T-helper 2 cell treated with Interferon-gamma antibody and Interleukin-4, amounts not matched to agents 5 μg/mL and 100 μg/mL, for 36 hours (primary cell): ENCODE data around the gene URAD.
"Not testable (repeated sequence)": the region's sequence is repeated elsewhere in the genome, so short reads cannot be mapped to it uniquely, and the experiment has no call there.

Source experiments
- DNase-seq: peaks from one replicate; pipeline ENCODE4 v3.0.0; 2021; ENCODE audit warnings: low spot score
- H3K27ac Mint-ChIP-seq: one replicate; pipeline ENCODE4 v1.8.0; 2021; ENCODE audit warnings: mild to moderate bottlenecking, mixed read lengths
- H3K27me3 Mint-ChIP-seq: one replicate; pipeline ENCODE4 v1.8.0; 2021; ENCODE audit warnings: low read depth, mixed read lengths
- H3K36me3 Mint-ChIP-seq: one replicate; pipeline ENCODE4 v1.8.0; 2021; ENCODE audit warnings: low read depth, mixed read lengths
- H3K4me1 Mint-ChIP-seq: one replicate; pipeline ENCODE4 v1.8.0; 2021; ENCODE audit warnings: low read depth, mixed read lengths
- H3K4me3 Mint-ChIP-seq: one replicate; pipeline ENCODE4 v1.8.0; 2022; ENCODE audit warnings: mild to moderate bottlenecking, moderate library complexity, mixed read lengths
- H3K9me3 Mint-ChIP-seq: one replicate; pipeline ENCODE4 v1.8.0; 2021; ENCODE audit warnings: mixed read lengths

Gene URAD, protein sequence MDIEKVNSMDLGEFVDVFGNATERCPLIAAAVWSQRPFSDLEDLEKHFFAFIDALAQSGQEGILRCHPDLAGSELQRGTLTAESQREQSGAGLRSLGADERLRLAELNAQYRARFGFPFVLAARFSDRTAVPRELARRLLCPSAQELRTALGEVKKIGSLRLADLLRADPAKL

DNA sequence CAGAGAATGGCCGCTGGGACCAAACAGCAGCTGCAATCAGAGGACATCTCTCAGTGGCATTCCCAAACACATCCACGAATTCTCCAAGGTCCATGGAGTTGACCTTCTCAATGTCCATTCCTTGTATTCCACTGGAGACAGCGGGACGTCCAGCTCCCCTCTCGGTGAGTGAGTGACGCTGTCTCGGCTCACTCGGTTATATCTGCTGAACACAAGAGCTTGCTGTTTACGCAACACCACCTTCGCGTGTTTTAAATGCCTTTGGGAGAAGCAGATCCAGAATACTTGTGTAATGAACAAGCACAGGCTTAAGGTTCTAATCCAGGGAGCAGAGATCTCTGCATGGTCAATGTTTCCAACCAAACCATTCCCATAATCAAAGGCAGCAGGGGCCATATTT is at the start of gene URAD:
Gene URAD (minus strand): TSS at position 174 of the 400 bp plus-strand sequence. CDS start 56 bp downstream, at position 118.
- Mint-ChIP-seq H3K27ac (no peak within 1 kb of the TSS), H3K9me3 (no peaks in the 10 kb centered on the region), H3K36me3 (no peaks in the 10 kb centered on the region), H3K4me1 (no peaks in the 10 kb centered on the region), H3K4me3 (no peak within 1 kb of the TSS), H3K27me3 (peaks cover 11% of the 10 kb centered on the region)
- DNase-seq = no peak

DNA sequence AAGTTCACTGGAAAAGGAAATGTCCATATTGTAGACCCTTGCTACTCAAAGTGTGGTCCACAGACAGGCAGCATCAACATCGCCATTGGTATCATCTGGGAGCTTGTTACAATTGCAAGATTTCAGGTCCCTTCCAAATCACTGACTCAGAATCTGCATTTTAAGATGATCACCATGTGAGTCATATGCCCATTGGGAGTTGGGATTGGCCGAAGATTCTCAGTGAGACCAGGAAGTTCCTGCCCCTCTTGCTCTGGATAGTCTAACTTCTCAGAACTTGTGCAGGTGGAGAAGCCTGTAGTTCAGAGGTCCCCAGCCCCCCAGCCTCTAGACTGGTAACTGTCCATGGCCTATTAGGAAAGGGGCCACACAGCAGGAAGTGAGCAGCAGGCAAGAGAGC is 48.9 kb upstream of the URAD start:
- no peaks in the 10 kb centered on the region for H3K9me3 Mint-ChIP-seq
- H3K36me3 Mint-ChIP-seq = no peaks in the 10 kb centered on the region
- H3K27me3 Mint-ChIP-seq = peaks cover 6% of the 10 kb centered on the region
- no peak overlapping the region for H3K27ac Mint-ChIP-seq
- H3K4me3 Mint-ChIP-seq = no peak overlapping the region
- DNase-seq = no peak
- no peaks in the 10 kb centered on the region for H3K4me1 Mint-ChIP-seq

DNA sequence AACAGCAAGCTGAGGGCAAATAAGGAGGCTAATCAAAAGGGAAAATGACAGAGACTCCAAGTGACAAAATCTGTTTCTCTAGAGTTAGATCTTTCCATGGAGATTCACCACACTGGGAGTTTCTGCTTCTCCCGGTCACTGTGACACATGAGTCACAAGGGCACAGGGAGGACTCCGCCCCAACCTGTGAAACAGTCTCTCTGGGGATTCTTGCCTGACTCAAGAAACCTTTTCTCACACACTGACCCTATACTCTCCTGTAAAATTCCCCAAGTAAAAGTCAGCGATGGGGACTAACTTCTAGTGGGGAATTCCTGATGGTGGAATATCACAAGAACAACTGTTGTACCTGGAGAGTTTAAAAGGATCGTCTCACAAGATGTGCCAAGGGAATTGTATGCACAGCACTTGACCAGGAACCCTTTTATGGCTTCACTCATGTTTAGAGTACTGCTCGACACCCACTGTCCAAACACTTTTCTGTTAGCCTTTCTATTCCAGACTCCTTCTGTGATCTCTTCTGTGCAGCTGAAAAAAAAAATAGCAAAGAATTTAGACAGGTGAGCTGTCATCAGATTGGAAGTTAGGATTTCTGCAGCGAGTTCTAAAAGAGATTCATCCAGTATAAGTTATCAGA is 46.8 kb upstream of the URAD start:
- Mint-ChIP-seq H3K27ac (no peak overlapping the region), H3K36me3 (no peaks in the 10 kb centered on the region), H3K4me1 (no peaks in the 10 kb centered on the region), H3K27me3 (peaks cover 9% of the 10 kb centered on the region), H3K4me3 (no peak overlapping the region), H3K9me3 (no peaks in the 10 kb centered on the region)
- no peak for DNase-seq

DNA sequence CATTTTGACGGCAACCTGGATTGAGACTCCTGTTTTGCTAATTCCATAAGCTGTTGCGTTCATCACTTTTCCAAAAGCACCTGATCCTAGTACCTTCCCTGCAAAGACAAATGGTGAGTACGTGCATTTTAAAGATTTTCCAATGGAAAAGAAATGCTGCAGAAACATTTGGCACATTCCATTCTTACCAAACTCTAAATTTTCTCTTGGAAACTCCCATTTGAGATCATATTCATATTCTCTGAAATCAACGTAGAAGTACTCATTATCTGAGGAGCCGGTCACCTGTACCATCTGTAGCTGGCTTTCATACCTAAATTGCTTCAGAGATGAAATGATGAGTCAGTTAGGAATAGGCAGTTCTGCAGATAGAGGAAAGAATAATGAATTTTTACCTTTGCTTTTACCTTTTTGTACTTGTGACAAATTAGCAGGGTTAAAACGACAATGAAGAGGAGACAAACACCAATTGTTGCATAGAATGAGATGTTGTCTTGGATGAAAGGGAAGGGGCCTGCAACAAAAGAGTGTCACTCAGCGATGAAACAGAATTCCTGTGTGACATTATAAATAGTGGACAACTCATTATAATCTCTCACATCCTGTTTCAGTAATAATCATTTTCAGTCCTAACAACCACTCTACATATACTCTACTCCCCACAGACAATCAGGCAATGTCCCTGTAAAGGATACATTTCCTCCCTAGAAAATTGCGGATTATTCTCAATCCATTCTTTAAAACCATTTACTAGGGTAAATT is 45.6 kb upstream of the URAD start:
- no peak overlapping the region for H3K27ac Mint-ChIP-seq
- peaks cover 9% of the 10 kb centered on the region for H3K27me3 Mint-ChIP-seq
- no peak overlapping the region for H3K4me3 Mint-ChIP-seq
- DNase-seq = no peak
- H3K9me3 Mint-ChIP-seq = no peaks in the 10 kb centered on the region
- H3K36me3 Mint-ChIP-seq = no peaks in the 10 kb centered on the region
- no peaks in the 10 kb centered on the region for H3K4me1 Mint-ChIP-seq

DNA sequence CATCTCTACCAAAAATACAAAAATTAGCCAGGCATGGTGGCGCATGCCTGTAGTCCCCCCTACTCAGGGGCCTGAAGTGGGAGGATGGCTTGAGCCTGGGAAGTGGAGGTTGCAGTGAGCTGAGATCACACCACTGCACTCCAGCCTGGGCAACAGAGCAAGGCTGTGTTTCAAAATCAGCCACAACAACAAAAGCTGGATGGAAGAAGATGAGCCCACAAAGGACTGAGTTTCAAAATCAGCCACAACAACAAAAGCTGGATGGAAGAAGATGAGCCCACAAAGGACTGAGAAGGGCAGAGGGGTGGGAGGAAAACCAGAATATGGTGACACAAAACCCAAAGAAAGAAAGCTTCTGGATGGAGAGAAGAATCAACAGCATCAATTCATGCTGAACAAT is 43.9 kb upstream of the URAD start:
- not testable (repeated sequence) for H3K4me3 Mint-ChIP-seq

DNA sequence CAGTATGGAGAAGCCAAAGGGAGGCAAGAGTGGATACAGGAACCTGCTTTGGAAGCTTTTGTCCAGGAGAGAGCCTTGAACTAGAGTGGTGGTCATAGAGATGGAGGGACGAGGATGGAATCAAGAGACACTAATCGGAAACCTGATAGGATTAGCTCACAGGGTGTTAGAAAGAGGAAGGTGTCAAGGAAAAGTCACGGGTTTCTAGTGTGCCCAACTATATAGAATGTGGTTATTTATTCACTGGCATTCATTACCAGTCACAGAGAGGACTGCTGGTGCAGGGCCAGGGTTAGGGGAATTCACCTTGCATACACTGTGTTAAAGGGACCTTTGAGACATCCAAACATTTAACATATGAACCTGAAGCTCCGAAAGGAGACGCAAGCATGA is 43.4 kb upstream of the URAD start:
- H3K36me3 Mint-ChIP-seq = no peaks in the 10 kb centered on the region
- H3K9me3 Mint-ChIP-seq = no peaks in the 10 kb centered on the region
- peaks cover 9% of the 10 kb centered on the region for H3K27me3 Mint-ChIP-seq
- no peak for DNase-seq
- no peak overlapping the region for H3K4me3 Mint-ChIP-seq
- no peak overlapping the region for H3K27ac Mint-ChIP-seq
- no peaks in the 10 kb centered on the region for H3K4me1 Mint-ChIP-seq

More for the DNA sequence above, 43.9 kb upstream of the URAD start:
- DNase-seq, H3K4me1 Mint-ChIP-seq, H3K36me3 Mint-ChIP-seq, H3K27me3 Mint-ChIP-seq, H3K9me3 Mint-ChIP-seq, H3K27ac Mint-ChIP-seq: not testable (repeated sequence)

DNA sequence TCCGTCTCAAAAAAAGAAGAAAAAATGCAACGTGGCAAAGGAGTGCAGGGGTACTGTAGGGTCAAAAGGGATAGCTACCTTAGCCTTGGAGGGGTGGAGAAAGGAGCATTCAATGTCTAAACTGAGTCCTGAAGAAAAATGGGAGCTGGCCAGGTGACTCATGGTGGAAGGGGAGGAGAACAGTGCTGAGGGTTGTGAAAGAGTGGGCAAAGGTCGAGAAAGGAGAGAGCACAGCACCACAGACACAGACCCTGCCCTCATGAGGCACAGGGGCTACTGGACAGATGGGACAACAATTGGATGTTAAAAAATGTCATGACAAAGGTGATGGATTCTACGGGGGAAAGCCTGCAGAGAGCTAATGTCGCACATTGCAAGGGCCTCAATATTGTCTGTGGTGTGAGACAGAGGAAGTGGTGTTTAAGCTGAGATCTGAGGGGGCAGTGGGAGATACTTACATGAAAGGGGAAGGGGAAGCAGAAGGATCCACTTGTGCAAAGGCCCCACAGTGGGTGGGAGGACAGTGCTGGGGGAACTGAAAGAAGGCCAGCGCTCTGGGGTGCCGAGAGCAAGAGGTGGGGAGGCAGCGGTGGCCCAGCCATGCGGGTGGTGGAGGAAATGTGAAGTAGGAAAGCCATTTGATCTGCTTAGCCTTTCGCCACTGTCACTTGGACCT is 42.9 kb upstream of the URAD start:
- Mint-ChIP-seq H3K4me3 (no peak overlapping the region), H3K27ac (no peak overlapping the region), H3K4me1 (no peaks in the 10 kb centered on the region), H3K9me3 (no peaks in the 10 kb centered on the region), H3K36me3 (no peaks in the 10 kb centered on the region), H3K27me3 (peaks cover 9% of the 10 kb centered on the region)
- DNase-seq = no peak

DNA sequence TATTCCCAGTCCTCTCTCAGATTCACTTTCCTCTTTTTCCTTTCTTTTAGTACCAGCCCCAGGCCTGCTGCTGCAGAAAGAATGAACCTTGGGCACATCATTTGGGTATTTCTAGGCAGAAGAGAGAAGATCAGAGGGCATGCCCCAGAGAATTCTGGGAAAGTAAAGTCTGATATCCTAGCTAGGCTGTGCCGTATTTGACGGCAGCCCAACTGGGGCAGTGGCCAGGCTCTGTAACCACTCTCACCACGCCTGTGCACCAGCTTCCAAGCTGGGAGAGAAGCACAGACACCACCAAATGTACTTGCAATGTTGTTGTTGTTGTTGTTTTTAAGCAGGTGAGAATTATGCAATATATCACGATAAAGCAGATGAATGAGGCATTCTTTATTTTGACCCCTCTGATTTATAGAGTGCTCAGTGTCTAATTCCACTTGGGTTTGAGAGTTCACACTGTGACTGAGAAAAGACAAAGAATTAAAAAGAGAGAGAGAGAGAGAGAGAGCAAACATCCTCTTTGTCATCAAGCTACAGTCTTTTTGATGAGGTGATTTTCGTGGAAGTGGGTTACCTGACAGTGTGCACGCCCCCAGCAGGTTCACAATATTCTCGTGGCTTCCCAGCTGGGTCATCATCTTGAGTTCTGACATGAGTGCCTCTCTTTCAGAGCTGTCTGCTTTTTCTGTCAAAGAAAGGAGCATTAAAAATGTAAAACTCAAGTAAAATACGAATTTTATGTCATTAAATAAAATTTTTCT is 39.3 kb upstream of the URAD start:
- no peaks in the 10 kb centered on the region for H3K36me3 Mint-ChIP-seq
- H3K27ac Mint-ChIP-seq = no peak overlapping the region
- H3K4me3 Mint-ChIP-seq = no peak overlapping the region
- no peaks in the 10 kb centered on the region for H3K9me3 Mint-ChIP-seq
- peaks cover 5% of the 10 kb centered on the region for H3K27me3 Mint-ChIP-seq
- DNase-seq = no peak
- no peaks in the 10 kb centered on the region for H3K4me1 Mint-ChIP-seq

DNA sequence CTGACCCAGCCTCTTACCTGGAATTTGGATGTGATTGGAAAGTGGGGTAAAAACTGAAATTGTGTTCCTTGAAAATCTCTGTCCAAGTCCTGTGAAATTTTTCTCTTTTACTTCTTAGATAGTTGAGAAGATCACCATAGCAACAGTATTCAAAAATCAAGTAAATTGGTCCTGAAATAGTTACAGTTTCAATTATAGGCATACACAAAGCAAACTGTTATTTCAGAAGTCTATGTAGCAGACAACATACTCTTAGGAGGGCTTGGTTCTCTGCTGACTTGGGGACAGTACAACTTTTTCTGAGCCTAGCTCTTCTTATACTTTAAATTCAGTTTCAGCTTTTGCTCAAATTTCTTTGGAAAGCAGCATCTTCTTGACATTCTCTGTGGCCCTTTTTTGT is 38.6 kb upstream of the URAD start:
- no peaks in the 10 kb centered on the region for H3K4me1 Mint-ChIP-seq
- H3K9me3 Mint-ChIP-seq = no peaks in the 10 kb centered on the region
- DNase-seq = no peak
- no peak overlapping the region for H3K4me3 Mint-ChIP-seq
- peaks cover 7% of the 10 kb centered on the region for H3K27me3 Mint-ChIP-seq
- no peaks in the 10 kb centered on the region for H3K36me3 Mint-ChIP-seq
- H3K27ac Mint-ChIP-seq = no peak overlapping the region

DNA sequence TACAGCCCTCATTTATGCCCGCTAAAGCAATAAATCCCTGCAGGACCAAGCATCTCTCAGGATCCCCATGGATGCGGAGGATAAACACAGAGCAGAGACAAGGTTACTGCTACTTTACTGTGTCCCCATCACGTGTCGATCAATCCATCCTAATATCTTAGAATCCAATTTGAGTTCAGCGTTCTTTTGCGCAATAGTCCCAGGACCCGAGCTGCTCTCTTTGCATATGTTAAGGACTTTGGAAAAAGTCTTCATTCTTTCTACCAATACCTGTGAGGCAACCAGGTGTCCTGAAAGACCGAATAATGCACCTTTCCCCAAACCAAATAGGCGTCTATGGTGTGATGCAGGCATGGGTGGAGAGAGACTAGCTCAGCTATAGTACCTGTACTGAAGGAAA is 38.0 kb upstream of the URAD start:
- Mint-ChIP-seq H3K36me3 (no peaks in the 10 kb centered on the region), H3K4me3 (no peak overlapping the region), H3K27me3 (peaks cover 7% of the 10 kb centered on the region), H3K9me3 (no peaks in the 10 kb centered on the region), H3K4me1 (no peaks in the 10 kb centered on the region), H3K27ac (no peak overlapping the region)
- no peak for DNase-seq

DNA sequence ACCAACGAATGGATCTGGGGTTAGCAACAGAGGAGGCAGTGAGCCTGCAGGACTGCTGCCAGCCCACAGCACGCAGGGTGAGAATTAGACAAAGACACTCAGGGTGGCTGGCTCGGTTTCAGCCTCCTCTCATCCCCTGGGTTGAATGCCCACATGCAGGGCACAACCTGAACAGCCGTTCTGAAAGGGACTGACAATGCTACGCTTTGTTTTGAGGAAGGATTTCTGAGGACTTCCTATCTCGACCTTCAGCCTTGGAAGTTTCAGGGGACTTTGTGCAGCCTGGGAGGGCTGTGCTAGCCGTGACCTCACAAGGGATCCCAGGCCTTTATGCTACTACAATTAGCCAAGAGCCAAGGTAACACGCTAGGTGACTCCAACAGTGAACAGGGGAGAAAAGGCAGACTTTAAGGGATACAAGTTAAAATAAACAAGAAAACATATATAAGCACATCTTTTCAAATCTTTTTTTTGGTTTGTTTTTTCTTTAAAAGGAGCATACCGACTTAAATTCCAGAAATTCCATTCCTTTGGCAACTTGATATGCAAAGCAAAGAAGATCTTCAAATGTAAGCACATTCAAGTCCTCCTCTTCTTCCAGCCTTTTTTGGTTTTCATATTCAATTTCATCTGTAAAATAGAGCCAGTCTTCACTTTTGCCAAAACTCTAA is 34.5 kb upstream of the URAD start:
- no peaks in the 10 kb centered on the region for H3K9me3 Mint-ChIP-seq
- H3K36me3 Mint-ChIP-seq = no peaks in the 10 kb centered on the region
- H3K4me1 Mint-ChIP-seq = peaks cover 2% of the 10 kb centered on the region
- no peak overlapping the region for H3K4me3 Mint-ChIP-seq
- no peak for DNase-seq
- H3K27me3 Mint-ChIP-seq = peaks cover 5% of the 10 kb centered on the region
- H3K27ac Mint-ChIP-seq = no peak overlapping the region

DNA sequence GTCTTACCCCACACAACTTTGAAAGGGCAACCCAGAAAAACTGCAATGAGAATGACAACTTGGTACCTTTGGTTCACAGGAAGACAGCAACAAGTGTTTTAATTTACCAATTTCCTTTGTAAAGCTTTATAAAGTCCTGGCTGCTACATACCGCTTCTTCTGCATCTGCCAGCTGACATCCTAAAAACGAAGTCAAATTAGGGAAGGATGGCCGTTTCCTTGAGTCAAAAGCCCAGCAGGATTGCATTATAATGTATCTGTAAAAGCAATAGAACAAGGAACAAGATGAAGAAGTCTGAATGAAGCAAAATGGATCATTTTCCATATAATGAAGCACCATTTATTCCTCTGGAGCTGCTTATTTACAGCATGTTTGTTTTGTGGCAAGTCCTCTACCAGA is 25.8 kb upstream of the URAD start:
- no peak overlapping the region for H3K4me3 Mint-ChIP-seq
- H3K27me3 Mint-ChIP-seq = peaks cover 7% of the 10 kb centered on the region
- H3K36me3 Mint-ChIP-seq = no peaks in the 10 kb centered on the region
- H3K9me3 Mint-ChIP-seq = no peaks in the 10 kb centered on the region
- DNase-seq = no peak
- H3K27ac Mint-ChIP-seq = no peak overlapping the region
- H3K4me1 Mint-ChIP-seq = peaks cover 2% of the 10 kb centered on the region

DNA sequence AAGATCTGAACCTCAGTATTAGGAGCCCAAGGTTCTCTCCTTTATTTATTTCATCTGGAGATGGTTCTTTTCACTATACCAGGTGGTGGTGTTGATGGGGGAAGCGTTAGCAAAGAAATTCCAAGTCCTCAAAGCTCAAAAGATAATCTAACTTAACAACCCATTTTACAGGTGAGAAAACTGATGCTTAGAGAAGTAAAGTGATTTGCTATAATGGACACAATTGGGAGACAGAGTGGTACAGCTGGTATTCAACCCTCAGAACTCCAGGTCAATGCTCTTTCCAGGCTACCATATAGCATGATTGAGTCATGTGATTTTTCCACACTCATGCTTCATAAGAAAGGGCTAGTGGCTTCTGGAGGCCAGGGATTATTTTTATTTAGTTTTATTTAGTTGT is 25.0 kb upstream of the URAD start:
- Mint-ChIP-seq H3K4me3 (no peak overlapping the region), H3K9me3 (no peaks in the 10 kb centered on the region), H3K27ac (no peak overlapping the region), H3K36me3 (no peaks in the 10 kb centered on the region), H3K4me1 (peaks cover 2% of the 10 kb centered on the region), H3K27me3 (peaks cover 10% of the 10 kb centered on the region)
- no peak for DNase-seq
